DMS153 treated with DMSO at 0.1 percent for 48 hours (cell line): Measurements from ENCODE around the gene RTL5.

Source experiments
- DNase-seq: peaks from one replicate; lab custom pipeline; 2025; ENCODE audit not compliant: unreplicated experiment; lab: John Stamatoyannopoulos, UW

The RTL5 gene

GRCh38 chrX:72110051-72110875 is 21.5 kb downstream of the RTL5 start:
- DNase-seq: no peak

GRCh38 chrX:72108666-72109065 is 23.0 kb downstream of the RTL5 start:
- no peak for DNase-seq

- DNase-seq: no peak
Observed at GRCh38 chrX:72107841-72108595, 23.7 kb downstream of the RTL5 start.

GRCh38 chrX:72107320-72107719 is 24.4 kb downstream of the RTL5 start:
- no peak for DNase-seq

GRCh38 chrX:72105436-72105835 is 26.3 kb downstream of the RTL5 start:
- DNase-seq: no peak

- no peak for DNase-seq
Observed at GRCh38 chrX:72102760-72103159, 29.0 kb downstream of the RTL5 start.

- DNase-seq: no peak
Observed at GRCh38 chrX:72102126-72102525, 29.6 kb downstream of the RTL5 start.

- DNase-seq: no peak
Observed at GRCh38 chrX:72101597-72102037, 30.1 kb downstream of the RTL5 start.

GRCh38 chrX:72100824-72101351 is 30.8 kb downstream of the RTL5 start:
- no peak for DNase-seq

- peak; percentile 2 for DNase-seq
Observed at GRCh38 chrX:72100051-72100755, 31.5 kb downstream of the RTL5 start.

- no peak for DNase-seq
Observed at GRCh38 chrX:72097098-72097497, 34.6 kb downstream of the RTL5 start.

- DNase-seq: no peak
Observed at GRCh38 chrX:72095370-72095769, 36.3 kb downstream of the RTL5 start.

GRCh38 chrX:72094894-72095293 is 36.8 kb downstream of the RTL5 start:
- DNase-seq: peak; percentile 28

- DNase-seq: no peak
Observed at GRCh38 chrX:72089254-72089653, 42.5 kb downstream of the RTL5 start.

GRCh38 chrX:72088761-72089160 is 43.0 kb downstream of the RTL5 start:
- DNase-seq: no peak

GRCh38 chrX:72086995-72087394 is 44.7 kb downstream of the RTL5 start:
- no peak for DNase-seq

GRCh38 chrX:72084114-72084513 is 47.6 kb downstream of the RTL5 start:
- DNase-seq: no peak

- DNase-seq: no peak
Observed at GRCh38 chrX:72083291-72083690, 48.4 kb downstream of the RTL5 start.

GRCh38 chrX:72081605-72082320 is 50.0 kb downstream of the RTL5 start:
- DNase-seq: no peak

- no peak for DNase-seq
Observed at GRCh38 chrX:72080800-72081199, 50.9 kb downstream of the RTL5 start.

- DNase-seq: no peak
Observed at GRCh38 chrX:72080150-72080549, 51.6 kb downstream of the RTL5 start.
